MV-4-11 (cell line): Measurements from ENCODE around the gene CRACR2B.

Experiments
- DNase-seq: peaks from one replicate; lab custom pipeline; 2025; lab: John Stamatoyannopoulos, UW

Gene CRACR2B

DNA sequence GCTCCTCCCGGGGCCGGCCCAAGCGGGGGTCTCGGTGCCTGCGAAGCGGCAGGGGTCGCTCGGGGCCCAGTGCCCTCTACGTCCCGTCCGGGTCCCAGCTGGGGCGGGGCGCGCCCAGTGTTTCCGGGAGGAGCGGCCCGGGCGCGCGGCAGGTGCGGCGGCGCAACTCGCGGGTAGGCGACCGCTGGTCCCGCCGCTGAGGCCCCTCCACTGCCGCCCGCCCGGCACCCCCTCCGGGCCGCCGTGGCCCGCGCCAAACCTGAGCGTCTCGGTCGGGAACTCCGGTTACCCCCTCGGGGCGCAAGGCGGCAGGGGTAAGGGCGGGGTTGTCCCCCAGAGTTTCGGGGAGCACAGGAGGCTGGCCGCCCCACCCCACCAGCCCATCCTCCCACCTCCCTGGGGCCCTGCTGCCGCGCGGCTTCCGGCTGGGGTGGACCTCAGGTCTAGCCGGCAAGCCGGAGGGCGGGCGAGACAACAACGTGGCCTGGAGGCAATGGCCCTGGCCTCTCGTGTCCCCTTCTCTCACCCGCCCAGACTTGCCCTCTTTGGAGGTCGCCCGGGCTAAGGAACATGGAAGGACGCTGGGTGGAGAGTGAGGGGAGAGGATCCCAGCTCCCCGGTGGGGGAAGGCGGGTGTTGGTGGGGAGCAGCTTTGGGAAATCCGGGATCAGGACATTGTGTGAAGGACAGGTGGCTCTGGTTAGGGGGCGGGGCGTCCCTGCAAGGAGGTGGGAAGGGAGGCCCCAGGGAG lies 398 bp upstream of the CRACR2B start:
- DNase-seq = no peak

DNA sequence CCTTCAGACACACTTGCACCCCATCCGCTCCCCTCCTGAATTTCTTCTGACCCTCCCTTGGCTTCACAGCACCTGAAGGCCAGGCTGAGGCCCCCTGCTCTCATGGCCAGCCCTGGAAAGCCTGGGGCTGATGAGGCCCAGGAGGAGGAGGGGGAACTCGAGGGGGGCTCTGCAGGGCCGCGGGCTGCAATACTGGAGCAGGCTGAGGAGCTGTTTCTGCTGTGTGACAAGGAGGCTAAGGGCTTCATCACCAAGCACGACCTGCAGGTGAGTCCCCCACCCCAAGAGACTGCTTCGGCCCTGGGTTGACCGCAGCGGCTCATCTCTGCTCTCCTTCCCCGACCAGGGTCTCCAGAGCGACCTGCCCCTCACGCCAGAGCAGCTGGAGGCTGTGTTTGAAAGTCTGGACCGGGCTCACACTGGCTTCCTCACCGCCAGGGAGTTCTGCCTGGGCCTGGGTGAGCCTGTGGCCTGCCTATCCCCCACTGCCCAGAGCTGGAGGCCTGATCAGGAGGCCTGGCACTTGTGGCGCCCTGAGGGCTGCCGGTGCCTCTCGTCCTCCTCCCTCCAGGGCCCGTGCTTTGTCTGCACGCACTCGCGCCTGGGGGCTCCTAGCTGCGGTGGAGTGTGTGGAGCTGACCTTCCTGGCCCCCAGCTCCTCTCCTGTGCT lies 922 bp downstream of the CRACR2B start:
- no peak for DNase-seq

- DNase-seq = peak; percentile 17
Observed at GRCh38 chr11:829176-829846, 1.6 kb downstream of the CRACR2B start.

GRCh38 chr11:829847-830294 lies 2.2 kb downstream of the CRACR2B start:
- DNase-seq = no peak

DNA sequence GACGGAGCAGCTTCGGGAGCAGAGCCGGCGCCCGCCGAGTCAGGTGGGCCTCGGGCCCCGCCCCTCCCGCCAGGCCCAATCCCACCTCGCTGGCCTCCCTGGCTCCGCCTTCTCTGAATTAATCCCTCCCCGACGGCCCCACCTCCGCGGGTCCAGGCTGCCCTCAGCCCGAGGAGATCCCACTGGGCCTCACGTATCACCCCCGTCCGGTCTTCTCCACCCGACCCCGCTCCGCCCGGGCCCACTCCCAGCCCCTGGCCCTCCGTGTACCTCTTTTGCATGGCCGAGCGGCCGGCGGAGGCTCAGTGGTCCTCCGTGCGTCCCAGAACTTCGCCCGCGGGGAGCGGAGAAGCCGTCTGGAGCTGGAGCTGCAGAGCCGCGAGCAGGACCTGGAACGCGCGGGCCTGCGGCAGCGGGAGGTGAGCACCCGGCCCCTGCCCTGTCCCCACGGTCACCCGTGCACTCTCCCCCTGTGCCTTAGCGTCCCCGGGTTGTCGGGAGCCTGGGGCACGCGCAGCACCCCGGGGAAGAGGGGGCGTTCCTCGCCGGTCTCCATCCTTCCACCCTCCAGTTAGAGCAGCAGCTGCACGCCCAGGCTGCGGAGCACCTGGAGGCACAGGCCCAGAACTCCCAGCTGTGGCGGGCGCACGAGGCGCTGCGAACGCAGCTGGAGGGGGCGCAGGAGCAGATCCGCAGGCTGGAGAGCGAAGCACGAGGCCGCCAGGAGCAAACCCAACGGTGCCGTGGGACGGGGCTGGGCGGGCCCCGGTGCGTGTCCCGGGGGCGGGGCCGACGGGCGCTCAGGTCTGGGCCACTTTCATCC lies 2.8 kb downstream of the CRACR2B start:
- DNase-seq = no peak

DNA sequence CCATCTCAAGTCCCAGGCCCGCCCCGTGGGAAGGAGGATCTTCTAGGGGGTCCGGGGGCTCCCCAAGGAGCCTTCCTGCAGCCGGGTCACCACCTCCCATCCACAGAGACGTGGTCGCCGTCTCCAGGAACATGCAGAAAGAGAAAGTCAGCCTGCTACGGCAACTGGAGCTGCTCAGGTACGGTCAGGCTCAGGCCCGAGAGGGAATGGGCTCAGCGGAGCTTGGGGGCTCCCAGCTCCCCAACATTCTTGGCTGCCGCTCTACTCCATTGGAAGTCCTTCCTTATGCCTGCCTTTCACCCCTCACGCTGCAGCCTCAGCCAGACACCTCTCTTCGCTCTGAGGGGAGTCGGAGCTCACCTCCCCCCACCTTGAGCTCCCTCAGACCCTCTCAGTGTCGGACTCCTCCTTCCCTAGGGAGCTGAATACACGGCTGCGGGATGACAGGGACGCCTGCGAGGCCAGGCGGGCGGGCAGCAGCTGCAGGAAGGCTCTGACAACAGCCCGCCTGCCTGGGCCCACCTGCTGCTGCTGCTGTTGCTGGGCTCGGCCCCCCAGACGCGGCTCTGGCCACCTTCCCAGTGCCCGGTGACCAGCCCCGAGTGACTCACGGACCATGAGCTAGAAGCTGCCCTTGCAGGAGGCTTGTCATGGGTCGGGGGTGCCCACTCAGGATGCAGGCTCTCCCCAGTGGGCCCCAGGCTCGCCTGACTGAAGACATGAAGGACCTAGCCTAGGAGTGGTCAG lies 3.6 kb downstream of the CRACR2B start:
- no peak for DNase-seq

DNA sequence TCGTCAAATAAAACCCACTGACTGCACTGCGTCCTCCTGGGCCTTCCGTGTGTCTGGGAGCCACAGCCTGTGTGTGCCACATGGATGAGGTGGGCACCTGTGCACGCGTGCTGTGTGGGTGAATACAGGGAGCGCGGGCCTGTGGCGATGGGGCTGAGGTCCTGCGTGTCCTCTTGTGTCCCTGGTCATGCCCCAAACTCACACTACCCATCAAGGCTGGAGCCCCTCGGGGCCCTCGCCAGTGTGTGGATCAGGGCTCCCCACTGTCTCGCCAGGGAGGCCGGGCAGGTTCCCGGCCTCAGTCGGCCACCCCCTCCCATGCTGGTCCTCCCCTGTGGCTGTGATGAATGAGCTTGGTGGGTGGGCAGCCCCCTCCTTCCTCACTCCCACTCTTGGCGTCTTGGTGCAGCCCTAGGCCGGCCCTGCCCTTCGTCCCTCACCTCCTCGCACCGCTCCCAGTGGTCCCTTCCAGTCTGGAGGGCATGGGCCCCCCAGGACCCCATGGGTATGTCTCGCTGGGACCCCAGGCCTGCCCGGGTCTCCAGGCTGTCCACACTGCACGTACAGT lies 4.3 kb downstream of the CRACR2B start:
- no peak for DNase-seq

- DNase-seq = peak; percentile 25
Observed at GRCh38 chr11:832529-833113, 4.9 kb downstream of the CRACR2B start, which contains the start of gene CD151. Gene CD151 (plus strand): TSS chr11:832952. CDS start chr11:836070, 3,118 bp downstream.

DNA sequence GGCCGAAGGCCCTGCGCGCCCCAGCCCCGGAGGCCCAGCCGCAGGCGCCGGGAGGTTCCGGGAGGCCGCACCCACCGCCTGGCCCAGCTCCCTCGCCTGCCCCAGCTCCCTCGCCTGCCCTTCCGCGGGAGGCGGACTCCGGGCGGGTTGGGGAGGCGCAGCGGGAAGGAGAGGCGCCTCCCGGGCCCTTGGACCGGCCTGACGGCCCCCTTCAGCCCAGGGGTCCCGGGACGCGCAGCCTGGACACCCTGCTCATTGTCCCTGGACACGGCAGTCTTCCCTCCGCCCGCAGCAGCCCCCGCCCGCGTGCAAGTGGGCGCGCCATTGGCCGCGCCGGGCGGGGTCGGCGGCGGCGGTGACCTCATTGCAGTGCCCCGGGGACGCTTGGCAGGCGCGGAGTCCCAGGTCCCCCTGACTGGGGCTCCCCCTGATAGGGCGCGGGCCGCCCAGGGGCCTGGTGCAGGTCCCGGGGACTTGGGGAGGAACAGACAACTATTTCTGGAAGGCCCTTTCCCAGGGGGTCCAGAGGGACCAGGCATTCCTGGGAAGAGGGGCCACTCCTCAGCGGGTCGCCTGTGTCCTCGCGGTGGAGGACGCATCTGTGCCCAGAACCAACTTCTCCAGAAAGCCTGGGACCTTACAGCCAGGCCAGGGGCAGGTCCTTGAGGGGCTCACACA lies 5.5 kb downstream of the CRACR2B start:
- no peak for DNase-seq

- peak; percentile 7 for DNase-seq
Observed at GRCh38 chr11:833849-834311, 6.2 kb downstream of the CRACR2B start.

- peak; percentile 31 for DNase-seq
Observed at GRCh38 chr11:834371-835316, 6.9 kb downstream of the CRACR2B start.

DNA sequence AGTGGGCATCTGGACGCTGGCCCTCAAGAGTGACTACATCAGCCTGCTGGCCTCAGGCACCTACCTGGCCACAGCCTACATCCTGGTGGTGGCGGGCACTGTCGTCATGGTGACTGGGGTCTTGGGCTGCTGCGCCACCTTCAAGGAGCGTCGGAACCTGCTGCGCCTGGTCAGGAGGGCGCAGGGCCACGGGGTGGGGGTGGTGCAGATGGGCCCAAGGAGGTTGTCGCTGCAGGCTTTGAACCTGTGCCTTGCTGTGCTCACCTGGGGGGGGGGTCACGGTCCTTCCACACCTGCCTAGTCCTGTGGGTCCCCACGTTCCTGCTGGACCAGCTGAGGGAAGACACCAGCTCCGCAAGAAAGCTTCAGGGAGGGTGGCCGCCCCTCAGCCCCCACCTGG lies 8.6 kb downstream of the CRACR2B start:
- no peak for DNase-seq

GRCh38 chr11:836700-837099 lies 9.0 kb downstream of the CRACR2B start:
- DNase-seq = no peak

DNA sequence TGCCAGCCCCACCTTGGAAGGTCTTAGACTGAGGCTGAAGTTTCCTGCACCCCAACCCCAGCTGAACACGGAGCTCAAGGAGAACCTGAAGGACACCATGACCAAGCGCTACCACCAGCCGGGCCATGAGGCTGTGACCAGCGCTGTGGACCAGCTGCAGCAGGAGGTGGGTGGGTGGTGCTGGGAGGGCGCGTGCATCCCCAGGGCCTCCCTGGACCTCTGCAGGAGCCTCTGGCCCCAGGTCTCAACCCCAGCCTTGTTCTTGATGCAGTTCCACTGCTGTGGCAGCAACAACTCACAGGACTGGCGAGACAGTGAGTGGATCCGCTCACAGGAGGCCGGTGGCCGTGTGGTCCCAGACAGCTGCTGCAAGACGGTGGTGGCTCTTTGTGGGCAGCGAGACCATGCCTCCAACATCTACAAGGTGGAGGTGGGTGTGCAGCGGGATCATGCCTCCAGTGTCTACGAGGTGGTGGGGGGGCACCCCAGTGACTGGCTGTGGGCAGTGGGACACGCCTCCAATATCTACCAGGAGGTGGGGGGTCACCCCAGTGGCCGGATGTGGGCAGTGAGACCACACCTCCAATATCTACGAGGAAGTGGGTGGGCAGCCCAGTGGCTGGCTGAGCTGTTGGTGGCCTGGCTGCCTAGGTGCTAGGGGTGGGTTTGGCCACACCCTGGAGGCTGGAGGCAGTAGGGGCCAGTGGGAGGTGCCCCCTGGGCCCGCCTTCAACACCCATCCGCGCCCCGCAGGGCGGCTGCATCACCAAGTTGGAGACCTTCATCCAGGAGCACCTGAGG lies 9.7 kb downstream of the CRACR2B start:
- no peak for DNase-seq

DNA sequence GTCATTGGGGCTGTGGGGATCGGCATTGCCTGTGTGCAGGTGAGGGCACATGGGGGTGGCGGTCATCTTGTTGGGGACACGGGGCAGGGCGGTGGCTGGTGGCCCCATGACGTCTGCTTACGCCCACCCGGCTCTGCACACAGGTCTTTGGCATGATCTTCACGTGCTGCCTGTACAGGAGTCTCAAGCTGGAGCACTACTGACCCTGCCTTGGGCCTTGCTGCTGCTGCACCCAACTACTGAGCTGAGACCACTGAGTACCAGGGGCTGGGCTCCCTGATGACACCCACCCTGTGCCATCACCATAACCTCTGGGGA lies 10.2 kb downstream of the CRACR2B start:
- no peak for DNase-seq

DNA sequence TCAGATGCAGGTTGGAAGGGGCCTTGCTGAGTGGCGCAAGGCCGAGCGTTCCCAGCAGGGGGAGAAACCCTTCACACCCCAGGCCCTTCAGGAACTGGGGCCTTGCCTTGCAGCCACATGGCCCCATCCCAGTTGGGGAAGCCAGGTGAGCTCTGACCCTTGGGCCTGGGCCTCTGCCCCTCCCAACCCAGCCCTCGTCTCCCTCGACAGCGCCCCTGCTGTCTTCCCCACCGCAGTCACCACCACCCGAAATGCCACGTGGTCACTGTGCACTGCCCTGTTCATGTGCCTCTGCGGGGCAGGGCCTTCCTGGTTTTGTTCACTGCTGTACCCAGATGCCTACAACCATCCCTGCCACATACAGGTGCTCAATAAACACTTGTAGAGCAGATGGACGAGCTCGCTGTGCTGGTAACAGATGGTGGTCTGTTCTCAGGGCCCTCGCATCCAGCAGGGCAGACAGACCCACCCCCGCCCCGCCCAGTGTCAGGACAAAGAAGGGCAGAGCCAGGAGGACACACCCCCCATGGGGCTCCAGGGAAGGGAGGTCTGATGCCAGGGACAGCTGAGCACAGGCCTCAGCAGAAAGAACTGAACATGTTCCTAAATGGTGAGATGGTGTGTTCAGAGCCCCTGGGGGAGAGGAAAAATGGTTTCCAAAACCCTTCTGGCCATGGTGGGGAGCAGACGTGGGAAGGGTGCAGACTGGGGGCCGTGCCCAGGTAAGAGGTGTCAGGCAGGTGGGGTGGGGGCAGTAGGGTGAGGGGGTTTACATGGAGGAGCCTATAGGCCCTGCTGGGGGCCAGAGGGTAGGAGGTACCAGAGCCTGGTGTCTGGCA lies 10.9 kb downstream of the CRACR2B start:
- no peak for DNase-seq

GRCh38 chr11:839280-839623 lies 11.5 kb downstream of the CRACR2B start:
- no peak for DNase-seq
